H9 (cell line): ENCODE measurements around the gene IGF1R. TPM values are rescaled to one million over a fixed set of nuclear protein-coding genes. Genes with fewer than 3 reads are reported as not detected.
"Not testable (repeated sequence)": the region's sequence is repeated elsewhere in the genome, so short reads cannot be mapped to it uniquely, and the experiment has no call there.

Source experiments
- DNase-seq: peaks from one replicate; pipeline ENCODE4 v3.0.0-alpha.2; 2017
- H2AFZ ChIP-seq: one replicate; pipeline ENCODE4 v1.6.1; 2013; ENCODE audit warnings: mild to moderate bottlenecking, low read length, control low read depth, moderate library complexity
- H2AK5ac ChIP-seq: 2 replicates; pipeline ENCODE4 v1.6.1; 2013; ENCODE audit warnings: low read length, control low read depth, mixed read lengths; ENCODE audit not compliant: insufficient read length
- H2BK120ac ChIP-seq: one replicate; pipeline ENCODE4 v1.6.1; 2013; ENCODE audit warnings: low read depth, mild to moderate bottlenecking, low read length, control low read depth, inconsistent platforms; ENCODE audit not compliant: poor library complexity, severe bottlenecking
- H2BK12ac ChIP-seq: 2 replicates; pipeline ENCODE4 v1.6.1; 2013; ENCODE audit warnings: low read length, control low read depth, mixed read lengths, low read depth; ENCODE audit not compliant: insufficient read length
- H2BK15ac ChIP-seq: 2 replicates; pipeline ENCODE4 v1.6.1; 2013; ENCODE audit warnings: low read depth, low read length, control low read depth
- H2BK20ac ChIP-seq: one replicate; pipeline ENCODE4 v1.6.1; 2013; ENCODE audit warnings: low read depth, mild to moderate bottlenecking, low read length, control low read depth, inconsistent platforms; ENCODE audit not compliant: poor library complexity, severe bottlenecking
- H2BK5ac ChIP-seq: 2 replicates; pipeline ENCODE4 v1.6.1; 2013; ENCODE audit warnings: low read length, control low read depth, mixed read lengths; ENCODE audit not compliant: insufficient read length
- H3K14ac ChIP-seq: 2 replicates; pipeline ENCODE4 v1.6.1; 2013; ENCODE audit warnings: low read length, control low read depth; ENCODE audit not compliant: insufficient read depth
- H3K18ac ChIP-seq: 2 replicates; pipeline ENCODE4 v1.6.1; 2013; ENCODE audit warnings: low read depth, mild to moderate bottlenecking, mixed read lengths, low read length, control low read depth; ENCODE audit not compliant: insufficient read length
- H3K23ac ChIP-seq: 2 replicates; pipeline ENCODE4 v1.6.1; 2013; ENCODE audit warnings: low read length, control low read depth, mixed read lengths, low read depth; ENCODE audit not compliant: insufficient read length
- H3K23me2 ChIP-seq: 2 replicates; pipeline ENCODE4 v1.6.1; 2013; ENCODE audit warnings: low read depth, mild to moderate bottlenecking, mixed read lengths, low read length, control low read depth; ENCODE audit not compliant: insufficient read length, poor library complexity, severe bottlenecking
- H3K27ac ChIP-seq: 2 replicates; pipeline ENCODE4 v1.5.1; 2013; ENCODE audit warnings: low read length, control low read depth, mixed read lengths, low read depth; ENCODE audit not compliant: insufficient read length
- H3K27me3 ChIP-seq: 2 replicates; pipeline ENCODE4 v1.6.1; 2013; ENCODE audit warnings: low read length, control low read depth, inconsistent platforms; ENCODE audit not compliant: insufficient read depth
- H3K4ac ChIP-seq: 2 replicates; pipeline ENCODE4 v1.6.1; 2013; ENCODE audit warnings: low read depth, mild to moderate bottlenecking, control low read depth, inconsistent platforms, low read length, moderate library complexity
- H3K4me1 ChIP-seq: 2 replicates; pipeline ENCODE4 v1.6.1; 2013; ENCODE audit warnings: low read length, control low read depth, inconsistent platforms; ENCODE audit not compliant: insufficient read depth
- H3K4me2 ChIP-seq: 2 replicates; pipeline ENCODE4 v1.6.1; 2013; ENCODE audit warnings: low read length, control low read depth, mixed read lengths; ENCODE audit not compliant: insufficient read length, insufficient read depth
- H3K56ac ChIP-seq: 2 replicates; pipeline ENCODE4 v1.6.1; 2013; ENCODE audit warnings: low read depth, mild to moderate bottlenecking, mixed read lengths, low read length, control low read depth; ENCODE audit not compliant: insufficient read length
- H3K79me1 ChIP-seq: 2 replicates; pipeline ENCODE4 v1.6.1; 2013; ENCODE audit warnings: low read depth, mild to moderate bottlenecking, moderate library complexity, low read length, control low read depth, inconsistent platforms; ENCODE audit not compliant: insufficient read depth, poor library complexity, severe bottlenecking
- H3K79me2 ChIP-seq: 2 replicates; pipeline ENCODE4 v1.6.1; 2013; ENCODE audit warnings: low read length, control low read depth, inconsistent platforms; ENCODE audit not compliant: insufficient read depth
- H3K9ac ChIP-seq: 2 replicates; pipeline ENCODE4 v1.6.1; 2013; ENCODE audit warnings: low read length, control low read depth, mixed read lengths; ENCODE audit not compliant: insufficient read length; ENCODE audit errors: extremely low read depth
- H3K9me3 ChIP-seq: one replicate; pipeline ENCODE4 v1.6.1; 2013; ENCODE audit warnings: low read depth, low read length, inconsistent platforms; ENCODE audit not compliant: control insufficient read depth
- H3T11ph ChIP-seq: one replicate; pipeline ENCODE4 v1.6.1; 2013; ENCODE audit warnings: mild to moderate bottlenecking, low read length, control low read depth, inconsistent platforms
- H4K20me1 ChIP-seq: one replicate; pipeline ENCODE4 v1.6.1; 2013; ENCODE audit not compliant: control insufficient read depth, insufficient read length, insufficient read depth
- H4K5ac ChIP-seq: 2 replicates; pipeline ENCODE4 v1.6.1; 2013; ENCODE audit warnings: low read depth, mild to moderate bottlenecking, mixed read lengths, low read length, control low read depth; ENCODE audit not compliant: insufficient read length
- H4K8ac ChIP-seq: replicated peaks from 2 replicates; pipeline ENCODE4 v1.6.1; 2013; ENCODE audit warnings: low read length, control low read depth, mixed read lengths, low read depth; ENCODE audit not compliant: insufficient read length
- H4K91ac ChIP-seq: 2 replicates; pipeline ENCODE4 v1.6.1; 2013; ENCODE audit warnings: low read depth, mild to moderate bottlenecking, moderate library complexity, mixed read lengths, low read length, control low read depth; ENCODE audit not compliant: insufficient read length
- H3K27ac Mint-ChIP-seq, 3 experiments: 2 replicates in 2 of 3; 3 replicates in 1 of 3; pipeline ENCODE4 v1.8.0; 2020 to 2021; ENCODE audit warnings: mixed read lengths in 3 of 3, mild to moderate bottlenecking in 1 of 3, moderate library complexity in 1 of 3
- H3K27me3 Mint-ChIP-seq: 2 replicates; pipeline ENCODE4 v1.8.0; 2021; ENCODE audit warnings: low read depth, mild to moderate bottlenecking, moderate library complexity, mixed read lengths
- H3K36me3 Mint-ChIP-seq, 3 experiments: 2 replicates in 2 of 3; 3 replicates in 1 of 3; pipeline ENCODE4 v1.8.0; 2020 to 2021; ENCODE audit warnings: low read depth in 3 of 3, mixed read lengths in 3 of 3; ENCODE audit not compliant: insufficient read depth in 1 of 3
- H3K4me1 Mint-ChIP-seq, 2 experiments: 2 replicates each; pipeline ENCODE4 v1.8.0; 2020; ENCODE audit warnings: mixed read lengths in 2 of 2
- H3K4me3 Mint-ChIP-seq, 2 experiments: 2 replicates in 1 of 2; 3 replicates in 1 of 2; pipeline ENCODE4 v1.8.0; 2020 to 2021; ENCODE audit warnings: mild to moderate bottlenecking in 2 of 2, mixed read lengths in 2 of 2, moderate library complexity in 1 of 2
- H3K9me3 Mint-ChIP-seq, 2 experiments: 2 replicates in 1 of 2; 3 replicates in 1 of 2; pipeline ENCODE4 v1.8.0; 2020; ENCODE audit warnings: mild to moderate bottlenecking in 2 of 2, mixed read lengths in 2 of 2, moderate library complexity in 1 of 2
- WGBS: extraction: QIAGEN DNeasy Blood & Tissue Kit; methylation state at CpG from one replicate; pipeline ENCODE4 v1.1.7; 2013; ENCODE audit warnings: missing lambda C conversion rate, low lambda C conversion rate, mixed read lengths; ENCODE audit not compliant: insufficient read length; ENCODE audit errors: extremely low coverage; 5-methylcytosine and 5-hydroxymethylcytosine counted together
- total RNA-seq: library from RNA; stranded (reverse); gene quantifications from 2 replicates; pipeline ENCODE4 v1.2.1, GENCODE V29; 2021

Gene IGF1R
- total RNA-seq, 1 experiment from 2014 or later, result 70.0 TPM

DNA sequence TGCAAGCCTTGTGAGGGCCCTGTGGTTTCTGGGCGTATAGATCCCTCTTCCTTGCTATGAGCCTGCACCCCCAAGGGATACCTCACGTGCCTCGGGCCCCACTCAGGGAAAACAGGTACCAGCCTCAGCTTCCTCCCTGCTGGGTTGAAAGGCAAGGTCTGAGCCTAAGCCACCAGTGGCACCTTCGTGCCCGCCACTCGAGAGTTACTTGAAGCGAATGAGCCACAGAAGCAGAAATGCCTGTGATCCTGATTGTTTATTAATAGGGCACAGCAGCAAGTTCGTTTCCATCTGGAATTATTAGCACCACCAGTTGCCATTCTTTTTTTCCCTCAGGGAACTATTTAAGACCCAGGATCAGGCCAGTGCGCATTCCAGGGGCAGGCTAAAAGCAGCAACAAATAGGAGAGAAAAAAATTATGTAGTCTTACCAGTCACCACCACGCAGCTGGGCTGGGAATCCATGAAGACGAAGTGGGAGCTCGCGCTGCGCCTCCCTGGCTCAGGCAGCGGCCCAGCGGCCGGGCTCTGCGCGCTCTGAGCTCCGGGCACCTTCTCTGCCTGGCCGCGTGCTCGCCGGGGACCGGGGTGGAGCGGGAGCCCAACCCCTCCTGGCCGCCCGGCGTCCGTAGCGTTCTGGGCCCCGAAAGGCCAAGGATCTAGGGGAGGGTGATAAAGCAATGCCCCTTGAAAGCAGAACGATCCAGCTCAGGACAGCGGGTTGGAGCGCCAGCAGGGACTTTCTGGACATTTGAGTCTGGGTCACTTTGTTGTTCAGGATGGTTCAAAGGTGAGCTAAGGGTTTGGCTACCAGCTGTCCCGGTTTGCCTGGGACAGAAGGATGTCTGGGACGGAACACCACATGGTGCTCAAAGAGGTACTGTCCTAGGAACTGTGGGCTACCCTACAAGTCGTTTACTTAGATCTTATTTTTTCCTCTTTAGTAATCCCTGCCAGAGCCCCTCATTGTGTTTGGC is 356.9 kb downstream of the IGF1R start:
- not testable (repeated sequence) for H3K27me3 Mint-ChIP-seq

More for the DNA sequence above, 356.9 kb downstream of the IGF1R start:
- H2BK120ac ChIP-seq, H4K8ac ChIP-seq, H3K4me1 ChIP-seq, H3K79me2 ChIP-seq, H3K4me2 ChIP-seq, H3K23ac ChIP-seq, H2AK5ac ChIP-seq, H3K36me3 Mint-ChIP-seq, H4K20me1 ChIP-seq, H3K4me1 Mint-ChIP-seq, H4K91ac ChIP-seq, H3K23me2 ChIP-seq, H2BK5ac ChIP-seq, H3K56ac ChIP-seq, H3K27me3 ChIP-seq, H3K4me3 Mint-ChIP-seq, H3T11ph ChIP-seq, H3K4ac ChIP-seq, H2BK20ac ChIP-seq, H3K9me3 Mint-ChIP-seq, H4K5ac ChIP-seq, H2BK15ac ChIP-seq, H3K14ac ChIP-seq, H3K18ac ChIP-seq, H3K27ac Mint-ChIP-seq, H3K79me1 ChIP-seq, H3K27ac ChIP-seq, H2AFZ ChIP-seq, H2BK12ac ChIP-seq, H3K9ac ChIP-seq, DNase-seq, H3K9me3 ChIP-seq: not testable (repeated sequence)
- no CpG with 5 or more reads among the region's 38 CpGs for WGBS
